HepG2 (cell line): ENCODE data around the gene FAAP20. TPM values are rescaled to one million over a fixed set of nuclear protein-coding genes. Genes with fewer than 3 reads are reported as not detected.

Source experiments
- ARID4A ChIP-seq: sonication (generic); formaldehyde crosslinking; IDR thresholded peaks from 2 replicates; pipeline ENCODE4 v1.5.0; 2020; ENCODE audit warnings: mild to moderate bottlenecking, missing genetic modification reagents, borderline replicate concordance
- GABPA ChIP-seq, 2 experiments: IDR thresholded peaks; 2 replicates each; pipeline ENCODE4 v1.6.1; 2011 to 2016; ENCODE audit warnings: low read depth in 2 of 2, low read length in 1 of 2, missing biosample characterization in 1 of 2, missing genetic modification characterization in 1 of 2
- MBNL3 ChIP-seq: fragments of 250-450 bp; sonication (Bioruptor Pico); conservative IDR thresholded peaks from 2 replicates; pipeline ENCODE4 v1.8.0; 2022; ENCODE audit warnings: mild to moderate bottlenecking, inconsistent platforms
- MYNN ChIP-seq: sonication (generic); formaldehyde crosslinking; IDR thresholded peaks from 2 replicates; pipeline ENCODE4 v1.4.0; 2020; ENCODE audit warnings: mild to moderate bottlenecking, low read depth, missing genetic modification reagents
- SAFB2 ChIP-seq: sonication (generic); formaldehyde crosslinking; IDR thresholded peaks from 2 replicates; pipeline ENCODE4 v1.5.1; 2020; ENCODE audit warnings: missing genetic modification reagents, low read depth, mild to moderate bottlenecking, borderline replicate concordance
- ZBTB7B ChIP-seq: sonication (generic); formaldehyde crosslinking; IDR thresholded peaks from 2 replicates; pipeline ENCODE4 v1.4.0; 2020; ENCODE audit warnings: missing genetic modification reagents
- ZFP36L1 ChIP-seq: sonication (generic); formaldehyde crosslinking; IDR thresholded peaks from 2 replicates; pipeline ENCODE4 v1.8.0; 2022; ENCODE audit warnings: mild to moderate bottlenecking, missing genetic modification reagents, moderate library complexity
- ZNF317 ChIP-seq: sonication (generic); formaldehyde crosslinking; IDR thresholded peaks from 2 replicates; pipeline ENCODE4 v1.5.0; 2020; ENCODE audit warnings: mild to moderate bottlenecking, missing genetic modification reagents
- ZNF503 ChIP-seq: sonication (generic); formaldehyde crosslinking; IDR thresholded peaks from 2 replicates; pipeline ENCODE4 v1.4.0; 2020; ENCODE audit warnings: missing genetic modification reagents
- ZNF639 ChIP-seq: conservative IDR thresholded peaks from 2 replicates; pipeline ENCODE4 v1.6.1; 2018; ENCODE audit warnings: missing genetic modification reagents
- ZNF710 ChIP-seq: sonication (generic); formaldehyde crosslinking; IDR thresholded peaks from 2 replicates; pipeline ENCODE4 v1.5.0; 2020; ENCODE audit warnings: mild to moderate bottlenecking, missing genetic modification reagents, borderline replicate concordance
- ZNF713 ChIP-seq: sonication (generic); formaldehyde crosslinking; IDR thresholded peaks from 2 replicates; pipeline ENCODE4 v1.4.0; 2020; ENCODE audit warnings: mild to moderate bottlenecking, missing genetic modification reagents
- ZSCAN30 ChIP-seq: sonication (generic); formaldehyde crosslinking; IDR thresholded peaks from 2 replicates; pipeline ENCODE4 v1.5.0; 2020; ENCODE audit warnings: mild to moderate bottlenecking, missing genetic modification reagents
- ZSCAN31 ChIP-seq: sonication (generic); formaldehyde crosslinking; IDR thresholded peaks from 2 replicates; pipeline ENCODE4 v1.5.0; 2020; ENCODE audit warnings: low read depth, mild to moderate bottlenecking, missing genetic modification reagents
- ZXDC ChIP-seq: sonication (generic); formaldehyde crosslinking; IDR thresholded peaks from 2 replicates; pipeline ENCODE4 v1.5.0; 2020; ENCODE audit warnings: mild to moderate bottlenecking, missing genetic modification reagents
- polyA plus RNA-seq, 8 experiments: library from polyadenylated mRNA; depleted of rRNA in 3 of 8; stranded (reverse) in 7 of 8; unstranded in 1 of 8; fragments of >200 nt; fragmentation: Illumina TruSeq in 4 of 8; extraction: Trizol in 4 of 8; gene quantifications; 2 replicates each; pipeline versions ENCODE4 v1.2.1 to v1.2.3, GENCODE V29; 2011 to 2016; ENCODE audit warnings: low read depth in 4 of 8, missing spikeins in 1 of 8, mixed read lengths in 1 of 8; ENCODE audit not compliant: insufficient read depth in 1 of 8
- total RNA-seq, 5 experiments: library from RNA; depleted of rRNA; stranded (reverse); fragments of >200 nt; fragmentation: Illumina TruSeq; extraction: Trizol; gene quantifications; 2 replicates each; pipeline ENCODE4 v1.2.3, GENCODE V29; 2016; ENCODE audit warnings: low read depth in 1 of 5

Gene FAAP20
- total and polyA plus RNA-seq, 2 of the 13 experiments (the other 11 are each of a cell fraction or from before 2014, with no cell fraction given), result 9.6 to 10.8 TPM

- TF ChIP-seq ARID4A (CRISPR knock-in tag), result peak; percentile 89; the same call in 1 of the 2 replicates
- TF ChIP-seq ZNF503 (CRISPR knock-in tag), result peak; percentile 41; the same call in 1 of the 2 replicates
- no peak for TF ChIP-seq MYNN (CRISPR knock-in tag)
- no peak for TF ChIP-seq ZNF713 (CRISPR knock-in tag)
- peak; percentile 47; the same call in 1 of the 2 replicates for TF ChIP-seq ZSCAN31 (CRISPR knock-in tag)
- no peak for TF ChIP-seq MBNL3 (CRISPR knock-in tag)
- TF ChIP-seq ZNF317 (CRISPR knock-in tag), result peak; percentile 78; the same call in 1 of the 2 replicates
- TF ChIP-seq ZFP36L1 (CRISPR knock-in tag), result peak; percentile 39; the same call in 1 of the 2 replicates
- TF ChIP-seq GABPA (IDR thresholded peaks at IDR 0.05; ENCODE audit: low read depth, low read length), result no peak
- TF ChIP-seq GABPA (CRISPR knock-in tag; IDR thresholded peaks at IDR 0.05; ENCODE audit: low read depth), result peak; percentile 35; the same call in 1 of the 2 replicates
- no peak for TF ChIP-seq ZXDC (CRISPR knock-in tag)
- TF ChIP-seq ZNF639 (CRISPR knock-in tag), result no peak
- peak; percentile 83; the same call in 1 of the 2 replicates for TF ChIP-seq ZBTB7B
- 0 out of 2 replicates have a peak, but pooled peaks have one; percentile 24 for TF ChIP-seq SAFB2 (CRISPR knock-in tag)
- 0 out of 2 replicates have a peak, but pooled peaks have one; percentile 51 for TF ChIP-seq ZSCAN30 (CRISPR knock-in tag)
- peak; percentile 84 for TF ChIP-seq ZNF710 (CRISPR knock-in tag)
Measured at GRCh38 chr1:2233997-2234761, 39.6 kb upstream of the FAAP20 start (continued).
